ENCODE measurements around the gene PNPLA8. TPM values are rescaled to one million over a fixed set of nuclear protein-coding genes. Genes with fewer than 3 reads are reported as not detected.
A peak's percentile ranks its signal among the peaks of the same experiment; 100 is the strongest.
"Not testable (repeated sequence)": the region's sequence is repeated elsewhere in the genome, so short reads cannot be mapped to it uniquely, and the experiment has no call there.

PNPLA8 gene
- polyA plus RNA-seq, 1 donor: 24.8 TPM

DNA sequence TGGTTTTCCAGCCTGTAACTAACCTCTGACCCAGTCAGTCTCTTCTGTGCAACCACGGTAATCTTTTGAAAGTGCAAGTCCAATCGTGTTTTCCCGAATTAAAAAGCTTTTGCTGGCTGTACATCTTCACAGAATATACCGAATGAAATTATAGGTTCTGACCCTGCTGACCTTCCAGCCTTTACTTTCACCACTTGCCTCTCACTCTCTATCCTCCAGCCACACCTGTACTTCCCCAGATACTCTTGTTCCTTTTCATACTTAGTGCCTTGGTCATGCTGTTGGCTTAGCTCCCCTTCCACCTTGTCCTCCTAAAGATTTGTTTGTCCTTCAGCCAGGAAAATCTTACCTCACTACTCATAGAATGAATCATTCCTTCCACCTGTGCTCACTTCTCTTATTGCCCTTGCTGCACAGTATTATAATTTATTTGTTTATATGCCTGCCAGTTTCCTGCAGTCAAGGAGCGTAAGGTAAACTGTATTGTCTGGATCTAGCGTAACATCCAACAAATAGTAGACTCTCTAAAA, 2.3 kb upstream of the PNPLA8 start:
- DNase-seq (ENCODE audit: low read depth): no peak

- DNase-seq (ENCODE audit: low read depth): no peak
These were observed 758 bp upstream of the PNPLA8 start for GRCh38 chr7:108526768-108527017.

- DNase-seq (ENCODE audit: low read depth): no peak
These were observed 479 bp downstream of the PNPLA8 start for GRCh38 chr7:108525327-108525984.

DNA sequence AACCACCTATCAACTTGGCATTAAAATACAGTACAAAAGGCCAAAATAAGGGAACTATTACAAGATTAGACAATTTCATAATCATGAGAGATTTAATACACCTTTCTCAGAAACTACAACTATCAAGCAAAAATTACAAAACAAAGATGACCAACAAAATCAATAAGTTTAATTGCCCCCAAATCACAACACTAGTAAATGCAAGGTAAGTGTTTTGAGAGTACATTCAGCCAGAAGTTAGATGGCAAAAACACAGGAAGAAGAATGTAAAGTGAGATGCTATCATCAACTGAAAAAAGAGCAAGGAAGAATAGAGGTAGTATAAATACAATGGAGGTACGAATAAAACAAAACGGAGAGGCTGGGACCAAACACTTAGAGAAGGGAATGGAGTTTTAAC, 3.2 kb downstream of the PNPLA8 start:
- no peak for DNase-seq (ENCODE audit: low read depth)

DNA sequence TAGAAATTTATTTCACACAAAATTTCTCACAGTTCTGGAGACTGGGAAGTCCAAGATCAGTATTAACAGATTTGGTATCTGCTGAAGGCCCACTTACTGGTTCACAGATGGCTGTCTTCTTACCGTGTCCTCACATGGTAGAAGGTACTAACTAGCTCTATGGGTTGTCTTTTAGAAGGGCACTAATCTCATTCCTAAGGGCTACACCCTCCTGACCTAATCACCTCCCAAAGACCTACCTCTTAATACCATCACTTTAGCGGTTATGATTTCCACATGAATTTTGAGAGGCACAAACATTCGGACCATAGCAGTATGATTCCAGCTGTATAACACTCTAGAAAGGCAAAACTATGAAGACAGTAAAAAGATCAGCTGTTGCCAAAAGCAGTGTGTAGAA, 8.0 kb downstream of the PNPLA8 start:
- no peak for DNase-seq (ENCODE audit: low read depth)

- DNase-seq (ENCODE audit: low read depth): no peak
These were observed 10.3 kb downstream of the PNPLA8 start for GRCh38 chr7:108515630-108516029.

GRCh38 chr7:108515013-108515412, 10.9 kb downstream of the PNPLA8 start:
- no peak for DNase-seq (ENCODE audit: low read depth)

DNA sequence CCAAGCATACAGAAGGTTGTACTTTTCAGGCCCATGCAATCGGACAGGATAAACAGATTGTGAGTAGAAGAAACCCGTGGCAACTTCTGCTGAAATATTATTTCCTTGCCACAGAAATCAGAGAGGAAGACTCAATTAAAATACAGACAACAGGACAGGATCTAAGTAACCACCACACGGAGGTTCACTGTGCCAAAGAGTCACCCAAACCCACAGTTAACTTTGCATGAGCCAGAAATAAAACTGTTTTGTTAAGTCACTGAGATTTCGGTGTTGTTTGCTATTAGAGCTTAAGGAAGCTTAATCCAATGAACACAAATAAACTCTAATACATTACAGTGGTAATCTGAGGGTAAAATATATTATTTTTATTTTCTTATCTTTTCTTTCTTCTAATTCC, 14.0 kb downstream of the PNPLA8 start:
- no peak for DNase-seq (ENCODE audit: low read depth)

DNA sequence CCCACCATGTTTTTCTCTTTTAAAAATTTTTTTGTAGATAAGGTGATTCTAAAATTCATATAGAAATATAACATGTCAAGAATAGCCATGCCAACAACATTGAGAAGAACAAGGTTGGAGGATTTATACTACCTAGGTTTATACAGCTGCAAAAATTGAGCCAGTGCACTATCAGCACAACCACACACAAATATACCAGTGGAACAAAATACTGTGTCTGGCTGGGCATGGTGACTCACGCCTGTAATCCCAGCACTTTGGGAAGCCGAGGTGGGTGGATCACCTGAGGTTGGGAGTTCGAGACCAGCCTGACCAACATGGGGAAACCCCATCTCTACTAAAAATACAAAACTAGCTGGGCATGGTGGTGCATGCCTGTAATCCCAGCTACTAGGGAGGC, 21.4 kb downstream of the PNPLA8 start:
- not testable (repeated sequence) for DNase-seq (ENCODE audit: low read depth)

- no peak for DNase-seq (ENCODE audit: low read depth)
These were observed 22.6 kb downstream of the PNPLA8 start for GRCh38 chr7:108503112-108504026.

- no peak for DNase-seq (ENCODE audit: low read depth)
These were observed 26.4 kb downstream of the PNPLA8 start for GRCh38 chr7:108499566-108499965.

DNA sequence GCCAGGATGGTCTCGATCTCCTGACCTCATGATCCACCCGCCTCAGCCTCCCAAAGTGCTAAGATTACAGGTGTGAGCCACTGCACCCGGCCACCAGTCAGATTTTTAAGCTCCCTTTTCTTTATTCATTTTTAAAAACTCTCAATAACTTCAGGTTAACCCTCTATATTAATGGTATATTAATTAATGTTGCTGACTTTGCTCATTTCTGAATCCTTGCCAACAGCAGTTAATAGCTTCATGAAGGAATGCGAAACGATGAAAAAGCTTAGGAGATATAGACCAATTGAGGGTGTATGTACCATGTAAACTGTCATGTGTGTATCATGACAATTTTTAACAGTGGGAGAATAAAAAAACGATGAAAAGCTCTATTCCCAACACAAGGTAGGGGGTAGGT, 27.5 kb downstream of the PNPLA8 start:
- no peak for DNase-seq (ENCODE audit: low read depth)

GRCh38 chr7:108497082-108497725, 28.7 kb downstream of the PNPLA8 start:
- peak; percentile 17 for DNase-seq (ENCODE audit: low read depth)

DNA sequence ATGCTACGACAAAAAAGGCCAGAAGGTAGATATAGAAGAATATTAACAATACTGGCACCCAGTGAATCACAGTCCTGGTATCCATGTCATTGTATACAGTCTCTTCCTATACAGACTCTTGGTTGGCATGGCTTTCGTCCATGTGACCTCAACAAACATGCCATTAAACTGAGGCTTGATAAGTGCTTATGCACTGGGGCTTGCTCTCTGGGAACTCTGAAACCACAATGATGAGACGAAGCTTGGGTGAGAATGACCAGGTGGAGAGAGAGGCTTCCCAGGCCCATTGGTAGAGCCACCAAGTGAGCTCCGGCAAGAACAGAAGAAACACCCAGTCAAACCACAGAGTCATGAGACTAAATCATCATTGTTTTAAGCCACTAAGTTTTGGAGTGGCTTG, 33.2 kb downstream of the PNPLA8 start:
- DNase-seq (ENCODE audit: low read depth): no peak

- no peak for DNase-seq (ENCODE audit: low read depth)
These were observed 37.0 kb downstream of the PNPLA8 start for GRCh38 chr7:108488768-108489538.

DNA sequence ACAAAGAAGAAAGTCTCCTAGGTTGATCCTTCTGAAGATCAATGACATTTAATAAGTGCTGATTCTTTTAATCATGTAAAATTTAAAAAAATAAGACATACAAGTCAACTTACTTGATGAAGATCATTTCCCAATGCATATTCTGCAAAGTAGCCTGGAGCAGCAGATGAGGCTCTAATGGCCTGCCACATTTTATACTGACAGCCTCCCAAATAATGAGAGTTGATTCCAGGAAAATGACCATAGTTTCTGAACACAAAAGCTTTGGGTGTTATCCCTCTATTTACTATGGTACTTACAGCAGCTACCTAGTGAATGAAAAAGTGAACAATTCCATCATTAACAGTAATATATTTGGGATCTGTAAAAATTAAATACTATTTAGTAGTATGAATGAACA, 38.3 kb downstream of the PNPLA8 start:
- DNase-seq (ENCODE audit: low read depth): no peak

- DNase-seq (ENCODE audit: low read depth): no peak
These were observed 39.5 kb downstream of the PNPLA8 start for GRCh38 chr7:108486291-108486966.

GRCh38 chr7:108484137-108484536, 41.8 kb downstream of the PNPLA8 start:
- no peak for DNase-seq (ENCODE audit: low read depth)

- DNase-seq (ENCODE audit: low read depth): no peak
These were observed 45.6 kb downstream of the PNPLA8 start for GRCh38 chr7:108480311-108480710.

- no peak for DNase-seq (ENCODE audit: low read depth)
These were observed 46.2 kb downstream of the PNPLA8 start for GRCh38 chr7:108479751-108480150.

- DNase-seq (ENCODE audit: low read depth): no peak
These were observed 46.8 kb downstream of the PNPLA8 start for GRCh38 chr7:108479118-108479517.

Data from forelimb muscle (tissue), 1 donor.